HG03439 (cell line): ENCODE measurements around the gene TOR1B.

Experiments used
- ATAC-seq: cut with Tn5 transposase; IDR thresholded peaks from one replicate; pipeline ENCODE4 v1.9.1; 2021; ENCODE audit warnings: mild to moderate bottlenecking, moderate library complexity; ENCODE audit not compliant: unreplicated experiment

Gene TOR1B

GRCh38 chr9:129839324-129840023, 36.5 kb downstream of the TOR1B start:
- ATAC-seq: no peak

- ATAC-seq: no peak
Measured at GRCh38 chr9:129840034-129840433, 37.0 kb downstream of the TOR1B start.

GRCh38 chr9:129841071-129841470, 38.1 kb downstream of the TOR1B start:
- no peak for ATAC-seq

- no peak for ATAC-seq
Measured at GRCh38 chr9:129845373-129845772, 42.4 kb downstream of the TOR1B start.

- ATAC-seq: no peak
Measured at GRCh38 chr9:129848712-129849441, 45.9 kb downstream of the TOR1B start.

- ATAC-seq: no peak
Measured at GRCh38 chr9:129849901-129850300, 46.9 kb downstream of the TOR1B start.

- no peak for ATAC-seq
Measured at GRCh38 chr9:129850821-129851550, 48.0 kb downstream of the TOR1B start.

- no peak for ATAC-seq
Measured at GRCh38 chr9:129851821-129852220, 48.8 kb downstream of the TOR1B start.

- ATAC-seq: no peak
Measured at GRCh38 chr9:129852579-129852978, 49.6 kb downstream of the TOR1B start.

GRCh38 chr9:129853614-129854013, 50.6 kb downstream of the TOR1B start:
- ATAC-seq: no peak

- no peak for ATAC-seq
Measured at GRCh38 chr9:129854588-129855110, 51.7 kb downstream of the TOR1B start.

GRCh38 chr9:129857207-129857606, 54.2 kb downstream of the TOR1B start:
- no peak for ATAC-seq

GRCh38 chr9:129858167-129858962, 55.4 kb downstream of the TOR1B start:
- ATAC-seq: no peak
